ENCODE results near the gene MRS2.
"Not testable (repeated sequence)": the region's sequence is repeated elsewhere in the genome, so short reads cannot be mapped to it uniquely, and the experiment has no call there.

MRS2 gene, protein sequence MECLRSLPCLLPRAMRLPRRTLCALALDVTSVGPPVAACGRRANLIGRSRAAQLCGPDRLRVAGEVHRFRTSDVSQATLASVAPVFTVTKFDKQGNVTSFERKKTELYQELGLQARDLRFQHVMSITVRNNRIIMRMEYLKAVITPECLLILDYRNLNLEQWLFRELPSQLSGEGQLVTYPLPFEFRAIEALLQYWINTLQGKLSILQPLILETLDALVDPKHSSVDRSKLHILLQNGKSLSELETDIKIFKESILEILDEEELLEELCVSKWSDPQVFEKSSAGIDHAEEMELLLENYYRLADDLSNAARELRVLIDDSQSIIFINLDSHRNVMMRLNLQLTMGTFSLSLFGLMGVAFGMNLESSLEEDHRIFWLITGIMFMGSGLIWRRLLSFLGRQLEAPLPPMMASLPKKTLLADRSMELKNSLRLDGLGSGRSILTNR

DNA sequence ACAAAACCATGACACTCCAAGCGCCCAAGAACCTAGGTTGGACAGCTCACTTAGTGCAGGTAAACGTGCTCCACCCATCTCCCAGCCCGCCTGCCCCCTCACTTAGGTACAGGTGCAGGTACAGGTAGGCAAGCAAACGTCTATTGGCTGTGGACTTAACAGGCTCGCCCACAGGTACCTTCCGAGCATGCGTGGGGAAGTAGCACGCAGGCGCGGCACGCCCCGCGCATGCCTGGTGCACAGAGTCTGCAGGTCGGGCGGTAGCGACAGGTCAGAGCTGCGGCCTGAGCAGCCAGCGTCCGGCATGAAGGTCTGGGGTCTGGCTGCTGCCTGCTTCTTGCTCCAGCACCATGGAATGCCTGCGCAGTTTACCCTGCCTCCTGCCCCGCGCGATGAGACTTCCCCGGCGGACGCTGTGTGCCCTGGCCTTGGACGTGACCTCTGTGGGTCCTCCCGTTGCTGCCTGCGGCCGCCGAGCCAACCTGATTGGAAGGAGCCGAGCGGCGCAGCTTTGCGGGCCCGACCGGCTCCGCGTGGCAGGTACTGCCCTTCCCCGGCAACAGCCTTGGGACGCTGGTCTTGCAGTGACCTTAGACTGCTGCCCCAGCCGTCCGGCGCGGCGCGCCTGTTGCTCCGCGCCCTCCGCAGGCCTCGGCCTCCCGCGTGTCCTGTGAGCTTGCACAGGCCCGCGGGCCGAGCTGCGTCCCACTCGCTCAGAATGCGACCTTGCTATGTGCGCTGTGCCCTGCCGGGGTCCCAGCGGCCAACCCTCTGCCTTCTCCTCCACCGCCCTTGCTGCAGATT is at the start of gene MRS2:
Gene MRS2, plus strand, starts transcription at position 240 of the 804 bp plus-strand sequence. Its CDS starts 111 bp downstream, at position 351.
- DNase-seq = peak; percentile 79

DNA sequence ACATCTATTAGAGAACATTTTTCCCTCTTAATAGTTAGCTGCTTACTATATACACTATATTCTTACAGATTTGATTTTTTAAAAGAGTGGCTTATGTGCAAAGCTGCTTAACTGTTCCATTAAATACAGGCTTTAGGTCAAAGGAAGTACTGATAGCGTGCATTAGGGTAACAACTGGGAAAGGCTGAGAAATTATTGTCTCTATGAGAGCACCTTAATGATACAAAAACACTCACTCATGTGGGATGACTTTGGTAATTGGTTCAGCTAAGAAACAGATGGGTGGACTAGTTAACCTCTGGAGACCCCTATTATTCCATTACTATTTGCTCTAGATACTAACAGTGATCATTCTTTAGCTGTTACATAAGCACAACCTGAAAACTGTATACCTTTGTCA is 48.9 kb upstream of the MRS2 start:
- DNase-seq = no peak

DNA sequence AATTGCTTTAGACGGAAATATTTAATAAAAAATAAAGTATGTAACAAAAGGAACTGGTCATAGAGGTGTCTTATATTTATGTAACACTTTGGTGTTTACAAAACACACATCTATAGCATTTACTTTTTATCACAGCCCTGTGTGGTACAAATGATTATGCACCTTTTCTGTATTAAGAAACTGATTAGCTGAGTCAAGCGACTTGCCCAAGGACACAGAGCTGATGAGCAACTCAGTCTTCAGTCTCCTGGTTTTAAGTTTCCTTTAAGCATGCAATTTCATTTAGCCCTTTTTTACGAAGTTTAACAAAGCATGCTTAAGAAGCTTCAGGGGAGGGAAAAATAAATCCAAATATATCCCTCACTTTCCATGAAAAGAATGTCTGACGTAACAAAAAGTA is 47.3 kb upstream of the MRS2 start:
- DNase-seq = no peak

DNA sequence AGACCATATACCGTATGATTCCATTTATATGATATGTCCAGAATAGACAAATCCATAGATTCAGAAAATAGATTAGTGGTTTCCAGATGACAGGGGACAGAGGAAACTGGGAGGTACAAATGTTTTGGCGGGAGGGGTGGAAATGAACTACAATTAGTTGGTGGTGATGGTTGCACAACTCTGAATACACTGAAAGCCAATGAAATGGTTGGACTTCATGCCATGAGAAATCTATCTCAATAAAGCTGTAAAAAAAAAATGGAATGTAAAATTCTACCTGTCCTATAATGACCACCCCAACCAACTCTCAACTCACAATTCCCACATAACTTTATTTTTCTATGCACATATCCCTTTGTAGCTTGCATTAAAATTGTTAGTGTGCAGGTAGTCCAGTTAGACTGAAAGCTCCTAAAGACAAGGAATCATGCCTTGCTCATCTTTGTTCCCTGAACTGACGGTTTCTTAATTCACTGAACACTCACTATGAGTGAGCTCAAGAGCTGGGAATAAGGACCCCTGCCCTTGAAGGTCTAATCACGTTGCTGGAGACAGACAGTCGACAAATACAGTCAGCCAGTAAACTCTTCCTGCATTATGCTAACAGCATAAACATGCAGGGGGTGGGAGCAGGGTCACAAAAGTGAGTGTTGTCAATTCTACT is 46.3 kb upstream of the MRS2 start:
- DNase-seq = no peak

DNA sequence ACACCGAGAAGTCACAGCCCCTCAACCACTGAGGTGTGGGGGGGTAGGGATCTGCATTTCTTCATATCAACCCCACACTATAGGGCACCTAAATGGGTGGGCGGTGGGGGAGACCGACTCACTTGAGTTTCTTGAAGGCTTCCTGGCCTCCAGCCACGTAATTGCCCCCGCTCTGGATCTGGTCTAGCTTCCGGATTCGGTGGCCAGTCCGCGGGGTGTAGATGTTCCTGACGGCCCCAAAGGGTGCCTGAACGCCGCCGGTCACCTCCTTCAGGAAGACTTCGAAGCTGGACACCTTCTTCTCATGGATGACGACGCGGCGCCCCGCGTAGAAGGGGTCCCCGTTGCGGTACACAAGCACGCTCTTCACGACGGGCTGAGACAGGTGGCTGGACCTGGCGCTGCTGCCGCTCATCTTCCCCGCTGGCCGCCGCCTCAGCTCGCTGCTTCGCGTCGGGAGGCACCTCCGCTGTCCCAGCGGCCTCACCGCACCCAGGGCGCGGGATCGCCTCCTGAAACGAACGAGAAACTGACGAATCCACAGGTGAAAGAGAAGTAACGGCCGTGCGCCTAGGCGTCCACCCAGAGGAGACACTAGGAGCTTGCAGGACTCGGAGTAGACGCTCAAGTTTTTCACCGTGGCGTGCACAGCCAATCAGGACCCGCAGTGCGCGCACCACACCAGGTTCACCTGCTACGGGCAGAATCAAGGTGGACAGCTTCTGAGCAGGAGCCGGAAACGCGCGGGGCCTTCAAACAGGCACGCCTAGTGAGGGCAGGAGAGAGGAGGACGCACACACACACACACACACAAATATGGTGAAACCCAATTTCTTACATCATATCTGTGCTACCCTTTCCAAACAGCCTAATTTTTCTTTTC is 45.2 kb upstream of the MRS2 start, which contains the start of gene DCDC2:
Gene DCDC2, minus strand, starts transcription at position 724 of the 883 bp plus-strand sequence. Its CDS starts 309 bp downstream, at position 415.
- peak; percentile 26 for DNase-seq

DNA sequence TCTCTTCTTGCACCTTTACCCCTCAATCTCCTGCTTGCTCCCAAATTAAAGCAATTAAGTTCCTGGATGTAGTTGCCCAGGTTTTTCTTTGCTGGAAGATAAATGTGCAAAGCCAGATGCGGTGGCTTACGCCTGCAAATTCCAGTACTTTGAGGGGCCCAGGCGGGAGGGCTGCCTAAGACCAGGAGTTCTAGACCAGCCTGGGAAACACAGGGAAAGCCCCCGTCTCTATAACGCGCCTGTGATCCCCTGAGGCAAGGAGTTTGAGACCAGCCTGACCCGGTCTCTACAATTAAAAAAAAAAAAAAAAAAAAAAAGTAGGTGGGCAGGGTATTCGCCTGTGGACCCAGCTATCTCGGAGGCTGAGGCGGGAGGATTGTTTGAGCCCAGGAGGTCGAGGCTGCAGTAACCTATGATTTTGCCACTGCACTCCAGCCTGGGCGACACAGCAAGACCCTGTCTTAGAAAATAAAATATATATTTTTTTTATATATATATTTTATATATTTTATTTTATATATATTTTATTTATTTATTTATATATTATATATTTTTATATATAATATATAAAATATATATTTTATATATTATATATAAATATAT is 44.4 kb upstream of the MRS2 start:
- DNase-seq = no peak

DNA sequence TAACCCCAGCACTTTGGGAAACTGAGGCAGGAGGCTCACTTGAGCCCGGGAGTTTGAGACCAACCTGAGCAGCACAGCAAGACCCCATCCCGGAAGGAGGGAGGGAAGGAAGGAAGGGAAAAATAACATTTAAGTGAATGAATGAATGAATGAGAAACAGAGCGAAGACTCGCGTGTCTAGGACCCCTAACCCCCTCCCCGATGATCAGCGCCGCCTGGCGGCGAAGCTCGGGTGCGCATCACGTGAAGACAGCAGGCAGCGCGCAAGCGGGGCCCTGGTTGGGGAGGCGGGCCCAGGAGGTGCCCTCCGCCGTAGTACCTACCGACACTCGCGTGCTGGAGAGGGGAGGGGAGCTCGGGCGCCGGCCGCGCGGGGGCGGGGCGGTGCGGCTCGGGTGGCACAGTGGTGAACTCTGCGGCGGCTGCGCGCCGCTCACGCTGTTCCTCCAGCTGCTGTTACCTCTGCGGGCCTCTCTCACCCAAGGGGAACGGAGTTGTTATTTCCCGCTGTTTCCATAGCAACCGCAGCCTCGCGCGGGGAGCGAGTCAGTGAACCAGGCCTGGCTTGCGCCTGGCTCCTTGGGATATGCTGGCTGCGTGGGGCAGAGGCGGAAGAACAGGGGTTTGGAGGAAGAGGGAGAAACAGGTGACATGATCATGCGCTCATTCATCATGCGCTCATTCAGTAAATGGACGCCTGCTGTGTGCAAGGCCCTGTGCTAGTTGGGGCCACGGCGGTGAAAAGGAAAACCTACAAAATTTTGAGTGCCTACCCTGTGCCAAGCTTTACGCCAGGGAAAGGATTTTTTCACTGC is 42.9 kb upstream of the MRS2 start:
- peak; percentile 90 for DNase-seq

DNA sequence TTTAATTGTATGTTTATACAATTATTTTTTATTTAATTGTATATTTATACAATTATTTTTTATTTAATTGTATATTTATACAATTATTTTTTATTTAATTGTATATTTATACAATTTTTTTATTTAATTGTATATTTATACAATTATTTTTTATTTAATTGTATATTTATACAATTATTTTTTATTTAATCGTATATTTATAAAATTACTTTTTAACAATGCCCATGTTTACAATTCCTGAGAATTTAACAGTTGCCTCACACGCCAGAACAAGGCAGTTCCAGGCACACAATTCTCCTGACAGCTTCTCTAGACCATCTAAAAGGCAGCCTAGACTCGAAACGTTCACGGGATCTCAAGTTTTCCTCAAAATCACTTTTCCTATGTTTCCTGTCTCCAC is 40.4 kb upstream of the MRS2 start:
- not testable (repeated sequence) for DNase-seq

GRCh38 chr6:24365103-24365633 is 37.6 kb upstream of the MRS2 start:
- DNase-seq = not testable (repeated sequence)

DNA sequence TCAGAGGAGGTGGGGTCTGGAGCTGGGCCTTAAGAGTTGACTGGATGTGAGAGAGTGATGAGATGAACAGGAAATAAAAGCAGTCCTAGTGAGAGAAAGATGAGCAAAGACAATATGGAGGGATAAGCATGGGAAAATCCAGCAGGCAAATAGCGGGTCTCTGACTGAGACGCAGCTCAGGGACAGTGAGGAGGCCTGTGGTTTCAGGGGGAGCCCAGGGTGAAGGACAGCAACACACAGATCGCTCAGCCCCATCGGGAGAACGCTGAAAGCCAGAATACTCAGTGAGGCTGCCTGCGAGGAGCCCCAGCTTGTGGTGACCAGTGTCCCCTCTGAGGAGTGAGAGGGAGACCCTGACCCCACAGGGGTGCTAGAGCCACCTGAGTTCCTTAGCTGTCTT is 28.1 kb upstream of the MRS2 start:
- no peak for DNase-seq

GRCh38 chr6:24376871-24377270 is 25.9 kb upstream of the MRS2 start:
- DNase-seq = no peak

GRCh38 chr6:24378473-24379097 is 24.2 kb upstream of the MRS2 start:
- DNase-seq = no peak

DNA sequence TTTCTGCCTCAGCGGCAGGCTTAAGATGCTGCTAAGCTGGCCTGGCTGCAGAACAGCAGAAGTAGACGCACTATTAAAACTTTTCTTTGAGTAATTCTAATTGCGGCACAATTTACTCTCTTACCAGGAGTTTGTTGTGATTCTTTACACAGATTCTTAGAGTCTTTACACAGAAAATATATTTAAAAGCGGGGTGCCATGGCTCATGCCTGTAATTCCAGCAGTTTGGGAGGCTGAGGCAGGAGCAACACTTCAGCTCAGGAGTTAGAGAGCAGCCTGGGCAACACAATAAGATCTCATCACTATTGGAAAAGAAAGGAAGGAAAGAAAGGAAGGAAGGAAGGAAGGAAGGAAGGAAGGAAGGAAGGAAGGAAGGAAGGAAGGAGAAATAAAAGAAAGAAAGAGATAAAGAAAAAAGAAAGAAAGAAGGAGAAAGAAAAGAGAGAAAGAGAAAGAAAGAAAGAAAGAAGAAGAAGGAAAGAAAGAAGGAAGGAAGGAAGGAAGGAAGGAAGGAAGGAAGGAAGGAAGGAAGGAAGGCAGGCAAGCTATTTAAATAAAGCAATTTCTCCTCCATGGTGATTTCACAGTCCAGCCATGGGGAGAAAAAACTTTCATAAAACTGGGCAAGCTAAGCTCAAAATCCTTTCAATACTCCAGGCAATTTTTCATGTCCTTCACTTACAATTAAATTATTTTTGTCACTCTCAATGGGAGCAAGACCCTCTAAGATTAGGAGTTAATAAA is 21.1 kb upstream of the MRS2 start:
- DNase-seq = no peak

GRCh38 chr6:24382220-24382540 is 20.6 kb upstream of the MRS2 start:
- no peak for DNase-seq

DNA sequence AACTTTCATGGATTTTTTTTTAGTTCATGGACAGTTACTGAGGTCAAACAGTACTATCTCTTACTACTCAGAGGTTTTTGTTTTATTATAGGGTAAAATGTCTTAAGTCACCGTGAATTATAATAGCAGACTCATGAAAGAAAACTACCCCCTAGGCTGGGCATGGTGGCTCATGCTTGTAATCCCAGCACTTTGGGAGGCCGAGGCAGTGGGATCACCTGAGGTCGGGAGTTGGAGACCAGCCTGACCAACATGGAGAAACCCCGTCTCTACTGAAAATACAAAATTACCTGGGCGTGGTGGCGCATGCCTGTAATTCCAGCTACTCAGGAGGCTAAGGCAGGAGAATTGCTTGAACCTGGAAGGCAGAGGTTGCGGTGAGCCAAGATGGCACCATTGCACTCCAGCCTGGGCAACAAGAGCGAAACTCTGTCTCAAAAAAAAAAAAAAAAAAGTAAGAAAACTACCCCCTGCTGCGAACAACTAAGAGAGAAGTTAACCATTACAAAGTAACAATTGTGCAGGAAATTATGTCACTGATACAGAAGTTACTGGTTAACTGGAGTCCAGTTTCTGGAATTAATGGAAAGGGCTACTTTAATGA is 19.7 kb upstream of the MRS2 start:
- not testable (repeated sequence) for DNase-seq

- not testable (repeated sequence) for DNase-seq
These were observed 18.2 kb upstream of the MRS2 start for GRCh38 chr6:24384369-24385130.

- no peak for DNase-seq
These were observed 17.0 kb upstream of the MRS2 start for GRCh38 chr6:24385536-24386269.

DNA sequence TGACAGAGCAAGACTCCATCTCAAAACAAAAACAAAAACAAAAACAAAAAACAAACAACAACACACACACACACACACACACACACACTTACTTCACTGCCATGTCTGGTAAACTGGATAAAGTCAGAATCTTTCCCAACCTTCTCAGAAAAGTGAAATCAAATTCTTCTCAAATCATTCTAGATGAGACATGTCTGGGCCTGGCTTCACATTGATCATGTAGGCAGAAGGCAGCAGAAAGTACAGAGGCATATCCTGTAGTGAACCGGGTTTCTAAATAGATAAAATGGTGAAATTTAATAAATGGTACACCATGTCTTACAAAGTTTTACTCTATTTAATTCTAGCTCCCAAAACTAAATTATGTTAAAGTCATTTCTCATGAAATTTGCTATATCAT is 14.9 kb upstream of the MRS2 start:
- DNase-seq = no peak

Measured in NCI-H2081 treated with DMSO at 0.1 percent for 48 hours (cell line).